Fibroblast of lung (primary cell): ENCODE data around the gene MBL2. TPM values are rescaled to one million over a fixed set of nuclear protein-coding genes. Genes with fewer than 3 reads are reported as not detected.

Experiments
- DNase-seq, 2 donors: peaks; one replicate each; pipeline versions ENCODE4 v3.0.0 to v3.0.0-alpha.2; 2010; ENCODE audit warnings: low read depth in 2 of 2
- H2AFZ ChIP-seq: 2 replicates; pipeline ENCODE4 v1.5.1; 2012; ENCODE audit warnings: low read length, control low read depth, inconsistent platforms
- H3K27ac ChIP-seq: 2 replicates; pipeline ENCODE4 v1.5.1; 2011; ENCODE audit warnings: low read length, control low read depth; ENCODE audit not compliant: insufficient read depth
- H3K27me3 ChIP-seq: 2 replicates; pipeline ENCODE4 v1.5.1; 2011; ENCODE audit warnings: mild to moderate bottlenecking, low read length; ENCODE audit not compliant: control insufficient read depth, insufficient read depth
- H3K36me3 ChIP-seq: 2 replicates; pipeline ENCODE4 v1.5.1; 2011; ENCODE audit warnings: low read length; ENCODE audit not compliant: control insufficient read depth, insufficient read depth
- H3K4me1 ChIP-seq: 2 replicates; pipeline ENCODE4 v1.5.1; 2011; ENCODE audit warnings: low read length; ENCODE audit not compliant: control insufficient read depth, insufficient read depth; ENCODE audit errors: extremely low read depth
- H3K4me2 ChIP-seq: 2 replicates; pipeline ENCODE4 v1.5.1; 2011; ENCODE audit warnings: low read length, control low read depth; ENCODE audit not compliant: insufficient read depth; ENCODE audit errors: extremely low read depth
- H3K4me3 ChIP-seq, 4 experiments: fragments of 200-600 bp in 1 of 4; sonication (generic) in 1 of 4; replicated peaks in 1 of 4; 2 replicates each; pipeline ENCODE4 v1.5.1; 2011 to 2016; ENCODE audit warnings: low read length in 4 of 4, low read depth in 3 of 4, mild to moderate bottlenecking in 3 of 4, control low read depth in 2 of 4, inconsistent platforms in 1 of 4, mixed read lengths in 1 of 4; ENCODE audit not compliant: insufficient read depth in 1 of 4; ENCODE audit errors: control extremely low read depth in 1 of 4
- H3K79me2 ChIP-seq: 2 replicates; pipeline ENCODE4 v1.5.1; 2012; ENCODE audit warnings: mild to moderate bottlenecking, low read length, inconsistent platforms; ENCODE audit not compliant: control insufficient read depth, insufficient read depth
- H3K9ac ChIP-seq: 2 replicates; pipeline ENCODE4 v1.5.1; 2011; ENCODE audit warnings: mild to moderate bottlenecking, low read length, control low read depth; ENCODE audit not compliant: insufficient read depth
- H3K9me3 ChIP-seq: 2 replicates; pipeline ENCODE4 v1.5.1; 2012; ENCODE audit warnings: low read depth, low read length; ENCODE audit not compliant: control insufficient read depth, insufficient read depth
- H4K20me1 ChIP-seq: 2 replicates; pipeline ENCODE4 v1.5.1; 2011; ENCODE audit warnings: low read length; ENCODE audit not compliant: control insufficient read depth, insufficient read depth; ENCODE audit errors: extremely low read depth
- CTCF ChIP-seq, 2 donors: IDR thresholded peaks in 1 of 2; conservative IDR thresholded peaks in 1 of 2; 1 replicate in 1 of 2; 2 replicates in 1 of 2; pipeline ENCODE4 v1.5.1; 2011 to 2012; ENCODE audit warnings: low read length in 2 of 2, control low read depth in 1 of 2, inconsistent platforms in 1 of 2, low read depth in 1 of 2, mild to moderate bottlenecking in 1 of 2
- EZH2 ChIP-seq: IDR thresholded peaks from 2 replicates; pipeline ENCODE4 v1.5.1; 2012; ENCODE audit warnings: low read length, control low read depth, mild to moderate bottlenecking; ENCODE audit errors: missing control alignments
- polyA plus RNA-seq, 2 donors: library from polyadenylated mRNA; depleted of rRNA in 1 of 2; stranded (reverse) in 1 of 2; unstranded in 1 of 2; fragments of >200 nt; gene quantifications; 2 replicates each; pipeline ENCODE4 v1.2.1, GENCODE V29; 2011 to 2012; ENCODE audit warnings: missing spikeins in 1 of 2
- total RNA-seq: library from RNA; depleted of rRNA; stranded (reverse); fragments of >200 nt; gene quantifications from 2 replicates; pipeline ENCODE4 v1.2.1, GENCODE V29; 2014

Gene MBL2
- total and polyA plus RNA-seq, 2 donors (not counting 1 experiment from before 2014, with no cell fraction given): not detected

GRCh38 chr10:52807803-52808202 lies 35.2 kb upstream of the MBL2 start:
- Histone ChIP-seq H3K79me2 (no peaks in the 10 kb centered on the region), H3K4me1 (no peaks in the 10 kb centered on the region), H2AFZ (no peak overlapping the region), H3K9ac (no peak overlapping the region), H4K20me1 (no peaks in the 10 kb centered on the region), H3K27me3 (no peaks in the 10 kb centered on the region), H3K4me3 (no peak overlapping the region), H3K27ac (no peak overlapping the region), H3K9me3 (no peaks in the 10 kb centered on the region), H3K36me3 (no peaks in the 10 kb centered on the region), H3K4me2 (no peak overlapping the region)
- TF ChIP-seq CTCF (conservative IDR thresholded peaks at IDR 0.05 in 1 of 2, IDR thresholded peaks at IDR 0.05 in 1 of 2; ENCODE audit: low read depth in 1 of 2, low read length in 2 of 2) (no peak), EZH2 (no peak)
- no peak for DNase-seq

GRCh38 chr10:52805414-52806285 lies 33.1 kb upstream of the MBL2 start:
- no peak for DNase-seq
- Histone ChIP-seq H3K9ac (no peak overlapping the region), H3K4me1 (no peaks in the 10 kb centered on the region), H3K79me2 (no peaks in the 10 kb centered on the region), H3K4me2 (no peak overlapping the region), H3K36me3 (no peaks in the 10 kb centered on the region), H3K27ac (no peak overlapping the region), H3K27me3 (no peaks in the 10 kb centered on the region), H3K4me3 (no peak overlapping the region), H2AFZ (no peak overlapping the region), H3K9me3 (no peaks in the 10 kb centered on the region), H4K20me1 (no peaks in the 10 kb centered on the region)
- TF ChIP-seq CTCF (conservative IDR thresholded peaks at IDR 0.05 in 1 of 2, IDR thresholded peaks at IDR 0.05 in 1 of 2; ENCODE audit: low read depth in 1 of 2, low read length in 2 of 2): no peak
- TF ChIP-seq EZH2: no peak

GRCh38 chr10:52801947-52802346 lies 29.4 kb upstream of the MBL2 start:
- Histone ChIP-seq H3K9me3 (no peaks in the 10 kb centered on the region), H3K27ac (no peak overlapping the region), H3K4me2 (no peak overlapping the region), H3K79me2 (no peaks in the 10 kb centered on the region), H2AFZ (no peak overlapping the region), H3K4me3 (no peak overlapping the region), H3K4me1 (no peaks in the 10 kb centered on the region), H4K20me1 (no peaks in the 10 kb centered on the region), H3K36me3 (no peaks in the 10 kb centered on the region), H3K9ac (no peak overlapping the region), H3K27me3 (no peaks in the 10 kb centered on the region)
- TF ChIP-seq EZH2 (no peak), CTCF (conservative IDR thresholded peaks at IDR 0.05 in 1 of 2, IDR thresholded peaks at IDR 0.05 in 1 of 2; ENCODE audit: low read depth in 1 of 2, low read length in 2 of 2) (no peak)
- peak; percentile 21 to 56 for DNase-seq
